Measurements from ENCODE around the gene PTPRE. TPM values are rescaled to one million over a fixed set of nuclear protein-coding genes. Genes with fewer than 3 reads are reported as not detected.

PTPRE gene
- polyA plus RNA-seq, 1 donor from 2014 or later: 4.1 TPM

DNA sequence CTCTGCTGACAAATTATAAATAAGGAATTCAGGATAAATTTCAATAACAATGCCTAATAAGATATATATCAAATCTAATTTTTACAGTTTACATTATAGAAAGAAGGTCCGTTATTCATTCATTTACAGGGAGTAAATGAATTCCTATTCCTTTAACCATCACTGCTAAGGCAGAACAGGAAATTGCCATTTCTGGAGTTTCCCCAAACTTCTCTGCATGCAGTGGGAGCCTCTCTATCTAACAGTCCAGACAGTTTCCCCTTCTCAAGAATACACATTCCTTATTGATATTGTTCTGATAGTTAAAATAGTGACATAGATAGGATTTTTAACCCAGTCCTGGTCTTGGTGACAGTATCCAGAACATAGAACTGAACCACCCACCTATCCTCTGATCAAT lies 195.0 kb downstream of the PTPRE start:
- H4K20me1 ChIP-seq (ENCODE audit: insufficient read depth): no peaks in the 10 kb centered on the region
- H3F3A ChIP-seq (ENCODE audit: insufficient read depth, low read length, poor library complexity, severe bottlenecking): no peaks in the 10 kb centered on the region
- H3K27ac ChIP-seq (ENCODE audit: low read length): no peak overlapping the region
- H3K4me3 ChIP-seq (ENCODE audit: low read length): no peak overlapping the region
- no peaks in the 10 kb centered on the region for H3K36me3 ChIP-seq (ENCODE audit: insufficient read depth, low read length)
- H3K4me2 ChIP-seq (ENCODE audit: low read length): no peak overlapping the region
- no peaks in the 10 kb centered on the region for H3K27me3 ChIP-seq (ENCODE audit: insufficient read depth, low read depth, low read length)
- no peak overlapping the region for H3K9ac ChIP-seq (ENCODE audit: low read length)
- no peaks in the 10 kb centered on the region for H3K9me3 ChIP-seq (ENCODE audit: low read length)
- H3K9me2 ChIP-seq (ENCODE audit: insufficient read depth, low read length): no peaks in the 10 kb centered on the region
- TF ChIP-seq MXI1 (conservative IDR thresholded peaks at IDR 0.05; ENCODE audit: poor library complexity, severe bottlenecking) (no peak), TAF1 (IDR thresholded peaks at IDR 0.05; ENCODE audit: low read depth) (no peak), SMC3 (conservative IDR thresholded peaks at IDR 0.05; ENCODE audit: poor library complexity) (no peak), EP300 (conservative IDR thresholded peaks at IDR 0.05; ENCODE audit: poor library complexity, severe bottlenecking) (no peak)
- TF ChIP-seq, protein P1, sequence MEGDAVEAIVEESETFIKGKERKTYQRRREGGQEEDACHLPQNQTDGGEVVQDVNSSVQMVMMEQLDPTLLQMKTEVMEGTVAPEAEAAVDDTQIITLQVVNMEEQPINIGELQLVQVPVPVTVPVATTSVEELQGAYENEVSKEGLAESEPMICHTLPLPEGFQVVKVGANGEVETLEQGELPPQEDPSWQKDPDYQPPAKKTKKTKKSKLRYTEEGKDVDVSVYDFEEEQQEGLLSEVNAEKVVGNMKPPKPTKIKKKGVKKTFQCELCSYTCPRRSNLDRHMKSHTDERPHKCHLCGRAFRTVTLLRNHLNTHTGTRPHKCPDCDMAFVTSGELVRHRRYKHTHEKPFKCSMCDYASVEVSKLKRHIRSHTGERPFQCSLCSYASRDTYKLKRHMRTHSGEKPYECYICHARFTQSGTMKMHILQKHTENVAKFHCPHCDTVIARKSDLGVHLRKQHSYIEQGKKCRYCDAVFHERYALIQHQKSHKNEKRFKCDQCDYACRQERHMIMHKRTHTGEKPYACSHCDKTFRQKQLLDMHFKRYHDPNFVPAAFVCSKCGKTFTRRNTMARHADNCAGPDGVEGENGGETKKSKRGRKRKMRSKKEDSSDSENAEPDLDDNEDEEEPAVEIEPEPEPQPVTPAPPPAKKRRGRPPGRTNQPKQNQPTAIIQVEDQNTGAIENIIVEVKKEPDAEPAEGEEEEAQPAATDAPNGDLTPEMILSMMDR (IDR thresholded peaks at IDR 0.05; ENCODE audit: poor library complexity, severe bottlenecking): no peak
- H2AFZ ChIP-seq (ENCODE audit: low read depth, low read length): no peak overlapping the region
- no peaks in the 10 kb centered on the region for H3K79me2 ChIP-seq (replicated peaks; ENCODE audit: insufficient read depth, low read length)

GRCh38 chr10:128102480-128103228 lies 195.8 kb downstream of the PTPRE start:
- H3K36me3 ChIP-seq (ENCODE audit: insufficient read depth, low read length): no peaks in the 10 kb centered on the region
- no peak overlapping the region for H3K4me2 ChIP-seq (ENCODE audit: low read length)
- no peaks in the 10 kb centered on the region for H3K9me3 ChIP-seq (ENCODE audit: low read length)
- no peaks in the 10 kb centered on the region for H3K79me2 ChIP-seq (replicated peaks; ENCODE audit: insufficient read depth, low read length)
- H3K27ac ChIP-seq (ENCODE audit: low read length): no peak overlapping the region
- H2AFZ ChIP-seq (ENCODE audit: low read depth, low read length): no peak overlapping the region
- no peaks in the 10 kb centered on the region for H3F3A ChIP-seq (ENCODE audit: insufficient read depth, low read length, poor library complexity, severe bottlenecking)
- no peaks in the 10 kb centered on the region for H3K9me2 ChIP-seq (ENCODE audit: insufficient read depth, low read length)
- no peaks in the 10 kb centered on the region for H3K27me3 ChIP-seq (ENCODE audit: insufficient read depth, low read depth, low read length)
- no peak overlapping the region for H3K9ac ChIP-seq (ENCODE audit: low read length)
- H4K20me1 ChIP-seq (ENCODE audit: insufficient read depth): no peaks in the 10 kb centered on the region
- TF ChIP-seq SMC3 (conservative IDR thresholded peaks at IDR 0.05; ENCODE audit: poor library complexity) (no peak), EP300 (conservative IDR thresholded peaks at IDR 0.05; ENCODE audit: poor library complexity, severe bottlenecking) (no peak), MXI1 (conservative IDR thresholded peaks at IDR 0.05; ENCODE audit: poor library complexity, severe bottlenecking) (no peak), RAD21 (conservative IDR thresholded peaks at IDR 0.05) (no peak), EZH2 (IDR thresholded peaks at IDR 0.05; ENCODE audit: borderline replicate concordance, insufficient read depth, low read length, poor library complexity, severe bottlenecking) (no peak), TAF1 (IDR thresholded peaks at IDR 0.05; ENCODE audit: low read depth) (no peak), POLR2AphosphoS5 (IDR thresholded peaks at IDR 0.05) (no peak)
- TF ChIP-seq, protein P1 (IDR thresholded peaks at IDR 0.05; ENCODE audit: poor library complexity, severe bottlenecking): no peak
- TF ChIP-seq, protein P2, sequence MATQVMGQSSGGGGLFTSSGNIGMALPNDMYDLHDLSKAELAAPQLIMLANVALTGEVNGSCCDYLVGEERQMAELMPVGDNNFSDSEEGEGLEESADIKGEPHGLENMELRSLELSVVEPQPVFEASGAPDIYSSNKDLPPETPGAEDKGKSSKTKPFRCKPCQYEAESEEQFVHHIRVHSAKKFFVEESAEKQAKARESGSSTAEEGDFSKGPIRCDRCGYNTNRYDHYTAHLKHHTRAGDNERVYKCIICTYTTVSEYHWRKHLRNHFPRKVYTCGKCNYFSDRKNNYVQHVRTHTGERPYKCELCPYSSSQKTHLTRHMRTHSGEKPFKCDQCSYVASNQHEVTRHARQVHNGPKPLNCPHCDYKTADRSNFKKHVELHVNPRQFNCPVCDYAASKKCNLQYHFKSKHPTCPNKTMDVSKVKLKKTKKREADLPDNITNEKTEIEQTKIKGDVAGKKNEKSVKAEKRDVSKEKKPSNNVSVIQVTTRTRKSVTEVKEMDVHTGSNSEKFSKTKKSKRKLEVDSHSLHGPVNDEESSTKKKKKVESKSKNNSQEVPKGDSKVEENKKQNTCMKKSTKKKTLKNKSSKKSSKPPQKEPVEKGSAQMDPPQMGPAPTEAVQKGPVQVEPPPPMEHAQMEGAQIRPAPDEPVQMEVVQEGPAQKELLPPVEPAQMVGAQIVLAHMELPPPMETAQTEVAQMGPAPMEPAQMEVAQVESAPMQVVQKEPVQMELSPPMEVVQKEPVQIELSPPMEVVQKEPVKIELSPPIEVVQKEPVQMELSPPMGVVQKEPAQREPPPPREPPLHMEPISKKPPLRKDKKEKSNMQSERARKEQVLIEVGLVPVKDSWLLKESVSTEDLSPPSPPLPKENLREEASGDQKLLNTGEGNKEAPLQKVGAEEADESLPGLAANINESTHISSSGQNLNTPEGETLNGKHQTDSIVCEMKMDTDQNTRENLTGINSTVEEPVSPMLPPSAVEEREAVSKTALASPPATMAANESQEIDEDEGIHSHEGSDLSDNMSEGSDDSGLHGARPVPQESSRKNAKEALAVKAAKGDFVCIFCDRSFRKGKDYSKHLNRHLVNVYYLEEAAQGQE (IDR thresholded peaks at IDR 0.05; ENCODE audit: borderline replicate concordance): no peak
- H3K4me3 ChIP-seq (ENCODE audit: low read length): no peak overlapping the region

Data from neural cell (in vitro differentiated cells).